SK-N-DZ (cell line): ENCODE data around the gene PPP1R14B.
"Not testable (repeated sequence)": the region's sequence is repeated elsewhere in the genome, so short reads cannot be mapped to it uniquely, and the experiment has no call there.

Experiments
- DNase-seq: peaks from one replicate; pipeline ENCODE4 v3.0.0-alpha.2; 2015; ENCODE audit warnings: low spot score

Gene PPP1R14B

GRCh38 chr11:64261556-64262080, 14.9 kb upstream of the PPP1R14B start:
- no peak for DNase-seq

GRCh38 chr11:64260147-64260708, 13.5 kb upstream of the PPP1R14B start:
- no peak for DNase-seq

GRCh38 chr11:64259533-64260067, 12.9 kb upstream of the PPP1R14B start:
- no peak for DNase-seq

GRCh38 chr11:64258946-64259532, 12.3 kb upstream of the PPP1R14B start:
- no peak for DNase-seq

- no peak for DNase-seq
Measured at GRCh38 chr11:64258356-64258755, 11.6 kb upstream of the PPP1R14B start.

- no peak for DNase-seq
Measured at GRCh38 chr11:64256300-64256699, 9.6 kb upstream of the PPP1R14B start.

- DNase-seq, result no peak
Measured at GRCh38 chr11:64255135-64256128, 8.7 kb upstream of the PPP1R14B start.

- no peak for DNase-seq
Measured at GRCh38 chr11:64254326-64254725, 7.6 kb upstream of the PPP1R14B start.

- DNase-seq, result no peak
Measured at GRCh38 chr11:64253481-64253880, 6.7 kb upstream of the PPP1R14B start.

- no peak for DNase-seq
Measured at GRCh38 chr11:64253043-64253442, 6.3 kb upstream of the PPP1R14B start.

- DNase-seq, result no peak
Measured at GRCh38 chr11:64252003-64252872, 5.5 kb upstream of the PPP1R14B start.

- no peak for DNase-seq
Measured at GRCh38 chr11:64251753-64252002, 4.9 kb upstream of the PPP1R14B start.

GRCh38 chr11:64251016-64251752, 4.4 kb upstream of the PPP1R14B start, which contains the start of gene PLCB3:
TSS of gene PLCB3 (plus strand) at chr11:64251530. CDS start at chr11:64251650, 120 bp downstream.
- DNase-seq, result peak; percentile 72

GRCh38 chr11:64250415-64251015, 3.8 kb upstream of the PPP1R14B start:
- peak; percentile 54 for DNase-seq

- no peak for DNase-seq
Measured at GRCh38 chr11:64249563-64250414, 3.0 kb upstream of the PPP1R14B start.

- DNase-seq, result no peak
Measured at GRCh38 chr11:64249038-64249437, 2.3 kb upstream of the PPP1R14B start.

- no peak for DNase-seq
Measured at GRCh38 chr11:64248578-64248977, 1.8 kb upstream of the PPP1R14B start.

- no peak for DNase-seq
Measured at GRCh38 chr11:64247729-64248531, 1.2 kb upstream of the PPP1R14B start.

- DNase-seq, result not testable (repeated sequence)
Measured at GRCh38 chr11:64246621-64246870, 197 bp downstream of the PPP1R14B start.
